ENCODE data around the gene CDC123. TPM values are rescaled to one million over a fixed set of nuclear protein-coding genes. Genes with fewer than 3 reads are reported as not detected.

Gene CDC123, protein sequence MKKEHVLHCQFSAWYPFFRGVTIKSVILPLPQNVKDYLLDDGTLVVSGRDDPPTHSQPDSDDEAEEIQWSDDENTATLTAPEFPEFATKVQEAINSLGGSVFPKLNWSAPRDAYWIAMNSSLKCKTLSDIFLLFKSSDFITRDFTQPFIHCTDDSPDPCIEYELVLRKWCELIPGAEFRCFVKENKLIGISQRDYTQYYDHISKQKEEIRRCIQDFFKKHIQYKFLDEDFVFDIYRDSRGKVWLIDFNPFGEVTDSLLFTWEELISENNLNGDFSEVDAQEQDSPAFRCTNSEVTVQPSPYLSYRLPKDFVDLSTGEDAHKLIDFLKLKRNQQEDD
- total RNA-seq = 60.7 to 78.2 TPM (median 67.0 TPM) in 3 replicates
- long read RNA-seq, transcript CDC123-201 (13 exons, 1,542 nt) = major isoform, 96 of 108 reads
- long read RNA-seq, partial matches to known transcripts = 3 of 108 reads
- long read RNA-seq, other reads (novel, unspliced or antisense) = 9 of 108 reads

GRCh38 chr10:12195603-12196506, at the start of gene CDC123, which contains the start of gene NUDT5:
CDC123 (plus strand) TSS chr10:12196188; CDS start chr10:12196246, 58 bp downstream.
NUDT5 (minus strand) TSS chr10:12195891; CDS start chr10:12186291, 9,600 bp downstream.
- no peaks in the 10 kb centered on the region for H3K27me3 Mint-ChIP-seq (ENCODE audit: low read depth)
- peak; percentile 26 for TF ChIP-seq CTCF (IDR thresholded peaks at IDR 0.05)
- H3K4me1 Mint-ChIP-seq (ENCODE audit: low read depth) = peaks cover 47% of the 10 kb centered on the region
- H3K9me3 Mint-ChIP-seq (ENCODE audit: low read depth) = no peaks in the 10 kb centered on the region
- peaks cover 6% of the 10 kb centered on the region for H3K36me3 Mint-ChIP-seq (ENCODE audit: low read depth)
- peak within 1 kb of the TSS; percentile 99 for H3K27ac Mint-ChIP-seq (ENCODE audit: unreplicated experiment)
- H3K4me3 Mint-ChIP-seq (ENCODE audit: unreplicated experiment) = peak within 1 kb of the TSS; percentile 92
- peak; percentile 95 for DNase-seq (ENCODE audit: low spot score)

DNA sequence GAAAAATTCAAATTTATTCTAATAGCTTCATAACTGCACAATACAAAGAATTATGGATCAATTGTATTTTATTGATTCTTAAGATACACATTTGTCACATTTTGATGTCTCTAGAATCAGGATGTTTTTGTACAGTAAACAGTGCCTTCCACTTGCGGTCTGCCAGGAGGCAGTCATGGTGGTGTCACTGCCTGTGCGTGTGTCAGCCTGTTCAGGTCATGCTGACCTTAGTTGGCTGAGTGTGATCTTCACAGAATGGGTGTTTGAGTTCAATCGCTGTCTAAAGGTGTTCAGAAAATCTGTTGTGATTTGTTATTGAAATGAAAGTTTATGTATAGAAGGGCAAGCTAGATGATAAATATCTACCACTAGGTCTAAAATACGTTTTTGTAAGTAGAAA, 45.8 kb upstream of the CDC123 start:
- Mint-ChIP-seq H3K36me3 (ENCODE audit: low read depth) (peaks cover 16% of the 10 kb centered on the region), H3K9me3 (ENCODE audit: low read depth) (no peaks in the 10 kb centered on the region), H3K27me3 (ENCODE audit: low read depth) (no peaks in the 10 kb centered on the region), H3K4me3 (ENCODE audit: unreplicated experiment) (no peak overlapping the region), H3K4me1 (ENCODE audit: low read depth) (peaks cover 2% of the 10 kb centered on the region), H3K27ac (ENCODE audit: unreplicated experiment) (no peak overlapping the region)
- no peak for DNase-seq (ENCODE audit: low spot score)
- no peak for TF ChIP-seq CTCF (IDR thresholded peaks at IDR 0.05)

GRCh38 chr10:12154516-12154915, 41.5 kb upstream of the CDC123 start:
- TF ChIP-seq CTCF (IDR thresholded peaks at IDR 0.05) = no peak
- DNase-seq (ENCODE audit: low spot score) = no peak
- no peak overlapping the region for H3K27ac Mint-ChIP-seq (ENCODE audit: unreplicated experiment)
- H3K9me3 Mint-ChIP-seq (ENCODE audit: low read depth) = no peaks in the 10 kb centered on the region
- no peaks in the 10 kb centered on the region for H3K27me3 Mint-ChIP-seq (ENCODE audit: low read depth)
- H3K4me1 Mint-ChIP-seq (ENCODE audit: low read depth) = peaks cover 2% of the 10 kb centered on the region
- H3K36me3 Mint-ChIP-seq (ENCODE audit: low read depth) = peaks cover 20% of the 10 kb centered on the region
- no peak overlapping the region for H3K4me3 Mint-ChIP-seq (ENCODE audit: unreplicated experiment)

GRCh38 chr10:12156367-12157123, 39.4 kb upstream of the CDC123 start:
- H3K4me3 Mint-ChIP-seq (ENCODE audit: unreplicated experiment) = no peak overlapping the region
- no peaks in the 10 kb centered on the region for H3K27me3 Mint-ChIP-seq (ENCODE audit: low read depth)
- DNase-seq (ENCODE audit: low spot score) = no peak
- H3K4me1 Mint-ChIP-seq (ENCODE audit: low read depth) = peaks cover 2% of the 10 kb centered on the region
- no peaks in the 10 kb centered on the region for H3K9me3 Mint-ChIP-seq (ENCODE audit: low read depth)
- peaks cover 18% of the 10 kb centered on the region for H3K36me3 Mint-ChIP-seq (ENCODE audit: low read depth)
- no peak overlapping the region for H3K27ac Mint-ChIP-seq (ENCODE audit: unreplicated experiment)
- TF ChIP-seq CTCF (IDR thresholded peaks at IDR 0.05) = no peak

Measured in chondrocyte (in vitro differentiated cells).